Heart left ventricle (tissue), 16 donors: Measurements from ENCODE around the gene INCA1. TPM values are rescaled to one million over a fixed set of nuclear protein-coding genes. Genes with fewer than 3 reads are reported as not detected.
A peak's percentile ranks its signal among the peaks of the same experiment; 100 is the strongest.

ENCODE experiments used
- ATAC-seq, 4 donors: fragments of 200-7000 bp; cut with Tn5 transposase; one replicate each; pipeline ENCODE4 v1.9.1; 2020 to 2022; ENCODE audit warnings: moderate library complexity in 4 of 4, mild to moderate bottlenecking in 3 of 4, moderate number of reproducible peaks in 1 of 4
- DNase-seq, 5 donors: peaks; one replicate each; pipeline ENCODE4 v3.0.0-alpha.2; 2020
- H3K27ac ChIP-seq, 12 donors: fragments of 200-600 bp; sonication (generic) in 4 of 12; one replicate each; pipeline versions ENCODE4 v1.5.0 to v1.8.0; 2016 to 2022; ENCODE audit warnings: mild to moderate bottlenecking in 2 of 12
- H3K27me3 ChIP-seq, 9 donors: fragments of 200-600 bp; sonication (generic) in 2 of 9; one replicate each; pipeline versions ENCODE4 v1.5.1 to v1.8.0; 2016 to 2022; ENCODE audit warnings: mild to moderate bottlenecking in 3 of 9
- H3K36me3 ChIP-seq, 9 donors: fragments of 200-600 bp; sonication (generic) in 2 of 9; one replicate each; pipeline versions ENCODE4 v1.5.0 to v1.8.0; 2018 to 2022; ENCODE audit warnings: mild to moderate bottlenecking in 2 of 9
- H3K4me1 ChIP-seq, 12 donors: fragments of 200-600 bp; sonication (generic) in 4 of 12; one replicate each; pipeline versions ENCODE4 v1.5.0 to v1.8.0; 2016 to 2022; ENCODE audit warnings: mild to moderate bottlenecking in 3 of 12
- H3K4me3 ChIP-seq, 12 donors: fragments of 200-600 bp; sonication (generic) in 4 of 12; one replicate each; pipeline versions ENCODE4 v1.5.0 to v1.8.0; 2017 to 2022; ENCODE audit warnings: mild to moderate bottlenecking in 9 of 12, moderate library complexity in 4 of 12
- H3K9me3 ChIP-seq, 12 donors: fragments of 200-600 bp; sonication (generic) in 4 of 12; one replicate each; pipeline versions ENCODE4 v1.5.0 to v1.8.0; 2016 to 2022; ENCODE audit warnings: mild to moderate bottlenecking in 1 of 12
- POLR2A ChIP-seq, 2 donors: fragments of 450-650 bp; IDR thresholded peaks; one replicate each; pipeline ENCODE4 v1.6.1; 2017; ENCODE audit warnings: antibody characterized with exemption in 2 of 2, mild to moderate bottlenecking in 2 of 2, moderate library complexity in 2 of 2
- WGBS, 4 donors: extraction: QIAGEN DNeasy Blood & Tissue Kit in 2 of 4; methylation state at CpG; one replicate each; pipeline versions ENCODE4 v1.1.5 to v1.1.7; 2013 to 2018; 5-methylcytosine and 5-hydroxymethylcytosine counted together
- intact Hi-C, 10 donors: fragments of 100-400 bp; cut with DNase I; formaldehyde crosslinking; loops; one replicate each; pipeline versions ENCODE4 v1.11.1 to v1.14.2; 2022
- polyA plus RNA-seq, 2 donors: library from polyadenylated mRNA; stranded (reverse); fragments of 200-250 nt; gene quantifications; one replicate each; pipeline ENCODE4 v1.2.3, GENCODE V29; 2013
- total RNA-seq, 9 donors: library from RNA; depleted of rRNA in 2 of 9; stranded (reverse); fragments of >200 nt in 2 of 9; fragmentation: NEBNext Ultra II Directional in 3 of 9; extraction: Animal tissue kit (Norgen Biotek cat#: 25700) in 3 of 9; gene quantifications; one replicate each; pipeline versions ENCODE4 v1.1.0 to v1.2.4, GENCODE V29; 2016 to 2023
- TF ChIP-seq, protein P1 (sequence below), 12 donors: fragments of 200-600 bp; sonication (generic) in 4 of 12; IDR thresholded peaks; one replicate each; pipeline versions ENCODE4 v1.5.0 to v1.8.0; 2018 to 2022; ENCODE audit warnings: antibody characterized with exemption in 12 of 12, mild to moderate bottlenecking in 5 of 12
- donor health status: ischemic (EF 13 %, LVEDD 7.1; RV severe dilation, severe dysfunction).
- donor health status: healthy with polysubstance abuse.
- donor health status: DM: no; HTN: yes; CAD: no.
- donor health status: DM: no; HTN: no; CAD: no.
- donor health status: ischemic (EF 25% LVEDD 6.9; RV normal size, moderate dysfunction).
- donor health status: ischemic (EF 25% LVEDD 5.7; RV mildly dilated, moderate dysfunction).
- donor health status: healthy.
- donor health status: DM: yes; HTN: yes; CAD: no.
- donor health status: ischemic (EF 35%, LVEDD 5.7; RV mildly dilated, moderate dysfunction).
- donor health status: nonischemic (EF 11% LVEDD 7.7; RV severe dilation, severe dysfunction).
- donor health status: DM: yes; HTN: yes; CAD: no.
- donor health status: PGD.
- donor health status: ischemic (EF 29% LVEDD 5.4; RV normal size, mild dysfunction).
- donor health status: nonischemic (EF 23%, LVEDD 6.1; RV moderate dilation, normal function).

INCA1 gene
- total and polyA plus RNA-seq, 11 donors = 0.64 to 5.1 (median 2.7) TPM

DNA sequence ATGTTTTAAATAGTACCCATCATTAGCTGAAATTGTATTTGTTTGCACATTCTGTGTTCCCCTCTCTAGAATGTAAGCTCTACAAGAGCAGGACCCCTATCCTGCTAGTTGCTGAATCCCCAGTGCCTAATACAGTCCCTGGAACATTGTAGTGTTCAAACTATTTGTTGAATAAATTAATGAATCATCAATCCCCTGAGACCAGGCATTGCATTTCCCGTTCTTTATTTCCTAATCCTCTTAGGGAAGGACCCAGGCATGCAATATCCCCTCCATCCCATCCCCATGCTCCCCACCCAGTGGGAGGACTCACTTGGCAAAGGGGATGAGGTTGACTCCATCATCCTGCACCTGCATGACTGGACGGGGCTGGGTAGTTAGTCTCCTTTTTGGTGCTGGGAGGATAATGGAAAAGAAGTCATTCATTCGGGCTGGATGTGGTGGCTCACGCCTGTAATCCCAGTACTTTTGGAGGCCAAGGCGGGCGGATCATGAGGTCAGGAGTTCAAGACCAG is 3.2 kb downstream of the INCA1 start:
- no peaks in the 10 kb centered on the region for H3K36me3 ChIP-seq
- intact Hi-C loops = no loop called here
- H3K27ac ChIP-seq = no peak overlapping the region
- no peaks in the 10 kb centered on the region for H3K9me3 ChIP-seq
- no peak for ATAC-seq
- no peak for DNase-seq
- 83 to 87% (median 86%) methylated on average over 6 of the region's 6 CpGs for WGBS, 4 donors
- peaks cover 0 to 17% (median 13%) of the 10 kb centered on the region in 12 donors for H3K4me1 ChIP-seq
- no peak for TF ChIP-seq POLR2A (IDR thresholded peaks at IDR 0.05)
- TF ChIP-seq, protein P1, sequence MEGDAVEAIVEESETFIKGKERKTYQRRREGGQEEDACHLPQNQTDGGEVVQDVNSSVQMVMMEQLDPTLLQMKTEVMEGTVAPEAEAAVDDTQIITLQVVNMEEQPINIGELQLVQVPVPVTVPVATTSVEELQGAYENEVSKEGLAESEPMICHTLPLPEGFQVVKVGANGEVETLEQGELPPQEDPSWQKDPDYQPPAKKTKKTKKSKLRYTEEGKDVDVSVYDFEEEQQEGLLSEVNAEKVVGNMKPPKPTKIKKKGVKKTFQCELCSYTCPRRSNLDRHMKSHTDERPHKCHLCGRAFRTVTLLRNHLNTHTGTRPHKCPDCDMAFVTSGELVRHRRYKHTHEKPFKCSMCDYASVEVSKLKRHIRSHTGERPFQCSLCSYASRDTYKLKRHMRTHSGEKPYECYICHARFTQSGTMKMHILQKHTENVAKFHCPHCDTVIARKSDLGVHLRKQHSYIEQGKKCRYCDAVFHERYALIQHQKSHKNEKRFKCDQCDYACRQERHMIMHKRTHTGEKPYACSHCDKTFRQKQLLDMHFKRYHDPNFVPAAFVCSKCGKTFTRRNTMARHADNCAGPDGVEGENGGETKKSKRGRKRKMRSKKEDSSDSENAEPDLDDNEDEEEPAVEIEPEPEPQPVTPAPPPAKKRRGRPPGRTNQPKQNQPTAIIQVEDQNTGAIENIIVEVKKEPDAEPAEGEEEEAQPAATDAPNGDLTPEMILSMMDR (IDR thresholded peaks at IDR 0.05) = no peak
- H3K4me3 ChIP-seq = no peak overlapping the region
- H3K27me3 ChIP-seq = no peaks in the 10 kb centered on the region

- TF ChIP-seq POLR2A (IDR thresholded peaks at IDR 0.05) = peak in 1 of 2 donors; percentile 24
- TF ChIP-seq, protein P1 (IDR thresholded peaks at IDR 0.05) = no peak
- intact Hi-C loops = loop anchor here (1.0 to 10.0 kb wide), 11 partner anchors 19 to 251 kb away; partner anchors contain the start of genes GP1BA (in 2 of the 10), CXCL16 (in 1 of the 10), PFN1 (in 1 of the 10) and SPAG7 (in 1 of the 10)
- 2 to 6% (median 4%) methylated on average over 21 to 30 of the region's 30 CpGs for WGBS, 4 donors
- peaks cover 0 to 27% (median 16%) of the 10 kb centered on the region in 9 donors for H3K36me3 ChIP-seq
- peak overlapping the region; percentile 49 to 95 (median 76) for H3K4me3 ChIP-seq
- H3K27ac ChIP-seq = peak overlapping the region; percentile 77 to 97 (median 93)
- ATAC-seq = peak in 2 of 4 donors; percentile 3 to 46
- no peaks in the 10 kb centered on the region for H3K9me3 ChIP-seq
- peak in 3 of 5 donors; percentile 50 to 66 (median 54) for DNase-seq
- no peaks in the 10 kb centered on the region for H3K27me3 ChIP-seq
- H3K4me1 ChIP-seq = peaks cover 0 to 27% (median 23%) of the 10 kb centered on the region in 12 donors
Measured at GRCh38 chr17:4987767-4988567, 9.4 kb downstream of the INCA1 start.

DNA sequence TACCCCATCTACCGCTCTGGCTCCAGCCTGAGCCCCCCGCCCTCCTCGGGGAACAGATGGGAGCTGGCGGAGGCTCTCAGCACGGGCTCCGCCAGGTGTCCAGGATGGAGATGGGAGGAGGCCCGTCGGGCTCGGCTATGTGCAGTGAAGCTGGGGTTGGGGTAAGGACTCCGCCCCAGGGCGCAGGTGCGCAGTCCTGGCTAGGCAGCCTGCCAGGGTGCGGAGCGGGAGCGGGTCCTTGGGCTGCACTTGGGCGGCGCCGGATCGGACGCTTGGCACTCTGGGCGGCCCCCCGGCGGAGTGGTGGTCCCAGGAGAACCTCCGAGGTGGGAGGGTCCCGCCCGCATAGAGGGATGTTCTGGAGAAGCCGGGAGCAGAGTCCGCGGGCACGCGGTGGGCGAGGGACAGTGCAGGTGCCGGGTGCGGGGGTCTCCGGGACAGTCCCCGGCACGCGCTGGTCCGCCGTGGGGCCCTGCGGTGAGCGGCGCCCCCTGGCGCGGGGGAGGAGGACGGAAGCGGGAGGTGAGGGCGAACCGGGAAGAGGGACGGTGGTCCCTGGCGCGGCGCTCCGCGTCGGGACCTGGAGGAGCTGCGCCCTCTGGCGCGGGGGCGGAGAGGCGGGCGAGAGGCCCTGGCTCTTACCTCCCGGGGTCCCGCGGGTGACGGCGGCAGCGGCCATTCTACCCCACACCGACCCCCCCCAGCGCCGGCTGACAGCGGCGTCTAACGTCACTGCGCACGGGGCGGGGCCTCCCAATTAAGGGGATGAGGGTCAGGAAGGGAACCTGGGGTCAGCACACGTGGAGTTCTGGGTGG is 10.2 kb downstream of the INCA1 start, which contains the start of gene CAMTA2:
TSS of gene CAMTA2 (minus strand) at position 725 of the 816 bp plus-strand sequence. CDS start 1,453 bp downstream, outside the sequence.
- H3K9me3 ChIP-seq = no peaks in the 10 kb centered on the region
- ATAC-seq = peak; percentile 91 to 97 (median 97)

More for the DNA sequence above, 10.2 kb downstream of the INCA1 start, which contains the start of gene CAMTA2:
- peak in 1 of 2 donors; percentile 90 for TF ChIP-seq POLR2A (IDR thresholded peaks at IDR 0.05)
- TF ChIP-seq, protein P1 (IDR thresholded peaks at IDR 0.05) = peak; percentile 63 to 94 (median 80)
- Histone ChIP-seq H3K36me3 (peaks cover 0 to 36% (median 24%) of the 10 kb centered on the region in 9 donors), H3K4me3 (peak within 1 kb of the TSS; percentile 49 to 95 (median 76)), H3K4me1 (peaks cover 0 to 32% (median 23%) of the 10 kb centered on the region in 12 donors), H3K27ac (peak within 1 kb of the TSS; percentile 77 to 97 (median 93)), H3K27me3 (no peaks in the 10 kb centered on the region)
- WGBS, 4 donors = 0 to 1% (median 1%) methylated on average over 41 to 78 of the region's 78 CpGs
- peak; percentile 93 to 95 (median 94) for DNase-seq
- intact Hi-C loops = loop anchor here (1.0 to 10.0 kb wide), 11 partner anchors 18 to 250 kb away; partner anchors contain the start of genes GP1BA (in 2 of the 10), CXCL16 (in 1 of the 10), PFN1 (in 1 of the 10) and SPAG7 (in 1 of the 10)
